Karpas-422 (cell line): ENCODE results near the gene MRPL23. TPM values are rescaled to one million over a fixed set of nuclear protein-coding genes. Genes with fewer than 3 reads are reported as not detected.

Experiments used
- DNase-seq: peaks from one replicate; pipeline ENCODE4 v3.0.0-alpha.2; 2015
- H2AFZ ChIP-seq: fragments of 200-600 bp; sonication (generic); 2 replicates; pipeline ENCODE4 v1.6.1; 2014; ENCODE audit warnings: antibody characterized with exemption, low read length, mixed read lengths
- H3K27ac ChIP-seq: fragments of 200-600 bp; sonication (generic); 2 replicates; pipeline ENCODE4 v1.5.1; 2014; ENCODE audit warnings: mild to moderate bottlenecking, low read length, moderate library complexity
- H3K27me3 ChIP-seq: fragments of 200-600 bp; sonication (generic); 2 replicates; pipeline ENCODE4 v1.6.1; 2014; ENCODE audit warnings: low read length, mixed read lengths
- H3K36me3 ChIP-seq: fragments of 200-600 bp; sonication (generic); 2 replicates; pipeline ENCODE4 v1.6.1; 2014; ENCODE audit warnings: low read length, mixed read lengths; ENCODE audit not compliant: insufficient read depth
- H3K4me1 ChIP-seq: fragments of 200-600 bp; sonication (generic); 2 replicates; pipeline ENCODE4 v1.6.1; 2014; ENCODE audit warnings: mild to moderate bottlenecking, low read length, mixed read lengths
- H3K4me2 ChIP-seq: fragments of 200-600 bp; sonication (generic); 2 replicates; pipeline ENCODE4 v1.6.1; 2014; ENCODE audit warnings: low read length, low read depth, mild to moderate bottlenecking; ENCODE audit not compliant: poor library complexity, severe bottlenecking
- H3K4me3 ChIP-seq: fragments of 200-600 bp; sonication (generic); 2 replicates; pipeline ENCODE4 v1.5.1; 2014; ENCODE audit warnings: mild to moderate bottlenecking, antibody characterized with exemption, low read length, mixed read lengths
- H3K79me2 ChIP-seq: fragments of 200-600 bp; sonication (generic); 2 replicates; pipeline ENCODE4 v1.6.1; 2014; ENCODE audit warnings: mild to moderate bottlenecking, low read length, mixed read lengths
- H3K9ac ChIP-seq: fragments of 200-600 bp; sonication (generic); 2 replicates; pipeline ENCODE4 v1.6.0; 2014; ENCODE audit warnings: low read length
- H3K9me2 ChIP-seq: fragments of 200-600 bp; sonication (generic), shearing (Covaris generic); replicated peaks from 2 replicates; pipeline ENCODE4 v1.6.0; 2014; ENCODE audit warnings: mild to moderate bottlenecking, low read length, moderate library complexity; ENCODE audit not compliant: insufficient read depth
- H3K9me3 ChIP-seq: fragments of 300-700, 200-600 bp; sonication (generic); 2 replicates; pipeline ENCODE4 v1.6.1; 2014; ENCODE audit warnings: low read length, mixed read lengths
- H4K20me1 ChIP-seq: fragments of 200-600 bp; sonication (generic); 2 replicates; pipeline ENCODE4 v1.6.1; 2014; ENCODE audit warnings: mild to moderate bottlenecking, antibody characterized with exemption, low read length, low read depth; ENCODE audit not compliant: insufficient read depth
- total RNA-seq: library from RNA; depleted of rRNA; stranded (reverse); fragments of >200 nt; shearing (Covaris generic); gene quantifications from 2 replicates; pipeline ENCODE4 v1.2.3, GENCODE V29; 2014; ENCODE audit warnings: low replicate concordance; rRNA removed

MRPL23 gene
- 76.2 and 192 TPM in 2 replicates for total RNA-seq

DNA sequence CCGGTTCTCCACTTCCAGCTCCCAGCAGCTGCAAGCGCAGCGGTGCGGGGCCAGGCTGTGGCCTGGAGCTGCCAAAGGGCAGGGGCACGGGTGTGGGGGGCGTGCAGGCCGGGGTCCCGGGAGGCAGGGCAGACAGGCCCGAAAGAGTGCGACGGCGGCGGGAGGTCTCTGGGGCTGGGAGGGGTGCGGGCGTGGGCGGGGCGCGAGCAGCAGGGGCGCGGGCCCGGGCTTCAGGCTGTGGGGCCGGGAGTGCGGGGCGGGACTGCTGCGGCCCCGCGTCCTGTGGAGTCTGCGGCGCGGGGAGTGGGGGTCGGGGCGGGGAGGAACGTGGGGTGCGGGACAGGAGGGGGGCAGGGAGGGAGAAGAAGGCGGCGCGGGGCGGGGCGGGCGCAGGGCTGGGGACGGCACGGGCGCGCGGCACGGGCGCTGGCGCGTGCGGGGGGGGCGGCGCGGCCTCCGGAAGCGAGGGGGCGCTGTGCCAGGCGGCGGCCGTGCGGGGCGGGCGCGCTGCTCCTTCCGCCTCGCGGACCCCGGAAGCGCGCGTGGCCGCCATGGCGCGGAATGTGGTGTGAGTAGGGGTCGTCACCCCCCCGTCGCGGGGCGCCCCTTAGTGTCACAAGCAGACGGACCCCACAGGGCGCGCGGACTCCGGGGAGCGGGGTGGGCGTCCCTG, at the start of gene MRPL23:
TSS of gene MRPL23 (plus strand) at position 521 of the 673 bp plus-strand sequence. CDS start at position 552, 31 bp downstream.
- H3K4me1 ChIP-seq, result no peaks in the 10 kb centered on the region
- no peaks in the 10 kb centered on the region for H3K9me2 ChIP-seq
- no peaks in the 10 kb centered on the region for H3K27me3 ChIP-seq
- H4K20me1 ChIP-seq, result no peaks in the 10 kb centered on the region
- no peak within 1 kb of the TSS for H3K9ac ChIP-seq
- H3K9me3 ChIP-seq, result no peaks in the 10 kb centered on the region
- H3K36me3 ChIP-seq, result no peaks in the 10 kb centered on the region
- no peak within 1 kb of the TSS for H2AFZ ChIP-seq
- no peaks in the 10 kb centered on the region for H3K79me2 ChIP-seq
- no peak for DNase-seq
- no peak within 1 kb of the TSS for H3K27ac ChIP-seq
- H3K4me3 ChIP-seq, result no peak within 1 kb of the TSS
- H3K4me2 ChIP-seq, result no peak within 1 kb of the TSS

DNA sequence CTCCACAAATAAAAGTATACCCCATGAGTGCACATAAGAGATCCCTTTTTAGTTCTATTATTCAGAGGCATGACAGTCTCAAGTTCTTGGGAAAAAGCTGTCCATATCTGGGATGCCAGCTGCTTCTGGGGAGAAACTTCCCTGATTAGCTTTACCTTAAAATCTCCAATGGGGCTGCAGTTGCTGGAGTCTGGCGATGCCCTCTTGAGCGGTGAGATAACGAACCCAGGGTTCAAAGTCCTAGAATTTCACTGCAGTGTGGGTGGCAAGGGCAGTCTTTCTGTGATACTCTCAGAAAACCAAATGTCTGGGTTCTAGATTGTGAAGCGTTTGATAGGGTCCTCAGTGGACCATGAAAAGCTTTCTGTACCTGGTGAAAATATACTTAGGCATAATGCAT, 48.0 kb upstream of the MRPL23 start:
- H3K79me2 ChIP-seq, result no peaks in the 10 kb centered on the region
- no peak overlapping the region for H3K27ac ChIP-seq
- H3K4me3 ChIP-seq, result no peak overlapping the region
- H3K36me3 ChIP-seq, result no peaks in the 10 kb centered on the region
- H3K4me2 ChIP-seq, result no peak overlapping the region
- H2AFZ ChIP-seq, result no peak overlapping the region
- H3K4me1 ChIP-seq, result no peaks in the 10 kb centered on the region
- no peaks in the 10 kb centered on the region for H3K9me3 ChIP-seq
- H3K27me3 ChIP-seq, result no peaks in the 10 kb centered on the region
- no peaks in the 10 kb centered on the region for H4K20me1 ChIP-seq
- no peak for DNase-seq
- no peaks in the 10 kb centered on the region for H3K9me2 ChIP-seq
- no peak overlapping the region for H3K9ac ChIP-seq

DNA sequence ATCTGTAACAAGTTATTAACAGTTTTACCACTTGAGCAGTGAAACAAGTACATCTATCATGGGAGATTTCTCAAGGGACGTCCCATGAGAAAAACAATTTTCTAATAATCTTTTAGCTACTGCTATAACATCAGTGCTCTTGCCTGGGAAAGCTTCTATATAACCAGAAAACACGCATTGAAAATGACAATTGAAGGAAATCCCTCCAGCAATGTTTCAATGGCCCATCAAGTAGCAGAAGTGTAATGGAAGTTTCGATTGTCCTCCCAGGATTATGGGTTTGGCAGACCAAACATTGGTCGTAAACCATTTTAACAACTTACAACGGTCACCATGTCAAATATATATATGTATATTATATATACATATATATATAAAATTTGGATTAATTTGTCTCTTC, 47.4 kb upstream of the MRPL23 start:
- H4K20me1 ChIP-seq, result no peaks in the 10 kb centered on the region
- no peaks in the 10 kb centered on the region for H3K9me2 ChIP-seq
- no peak overlapping the region for H2AFZ ChIP-seq
- no peaks in the 10 kb centered on the region for H3K9me3 ChIP-seq
- no peak overlapping the region for H3K4me2 ChIP-seq
- H3K4me1 ChIP-seq, result no peaks in the 10 kb centered on the region
- H3K4me3 ChIP-seq, result no peak overlapping the region
- no peak overlapping the region for H3K9ac ChIP-seq
- H3K79me2 ChIP-seq, result no peaks in the 10 kb centered on the region
- H3K27ac ChIP-seq, result no peak overlapping the region
- H3K36me3 ChIP-seq, result no peaks in the 10 kb centered on the region
- no peaks in the 10 kb centered on the region for H3K27me3 ChIP-seq
- DNase-seq, result no peak

DNA sequence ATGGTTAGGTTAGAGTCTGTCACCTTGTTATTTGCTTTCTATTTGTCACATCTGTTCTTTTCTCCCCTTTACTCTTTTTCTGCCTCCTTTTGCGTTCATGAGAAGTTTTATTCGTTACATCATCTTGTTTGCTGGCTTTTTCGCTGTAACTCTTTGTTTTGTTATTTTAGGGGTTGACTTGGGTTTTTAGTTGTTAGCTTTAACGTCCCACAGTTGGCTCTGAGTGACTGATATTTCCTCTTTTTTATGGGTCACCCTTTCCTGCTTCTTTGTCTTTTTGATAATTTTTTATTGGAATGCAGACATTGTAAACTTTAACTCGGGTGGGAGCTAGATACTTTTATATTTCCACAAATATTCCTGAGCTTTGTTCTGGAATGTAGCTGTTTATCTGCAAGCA, 41.0 kb upstream of the MRPL23 start:
- DNase-seq, result no peak
- H3K9ac ChIP-seq, result no peak overlapping the region
- H3K9me2 ChIP-seq, result no peaks in the 10 kb centered on the region
- no peaks in the 10 kb centered on the region for H3K4me1 ChIP-seq
- no peak overlapping the region for H3K27ac ChIP-seq
- H3K36me3 ChIP-seq, result no peaks in the 10 kb centered on the region
- no peak overlapping the region for H3K4me2 ChIP-seq
- H3K79me2 ChIP-seq, result no peaks in the 10 kb centered on the region
- H3K27me3 ChIP-seq, result no peaks in the 10 kb centered on the region
- no peaks in the 10 kb centered on the region for H3K9me3 ChIP-seq
- no peak overlapping the region for H3K4me3 ChIP-seq
- no peaks in the 10 kb centered on the region for H4K20me1 ChIP-seq
- H2AFZ ChIP-seq, result no peak overlapping the region

DNA sequence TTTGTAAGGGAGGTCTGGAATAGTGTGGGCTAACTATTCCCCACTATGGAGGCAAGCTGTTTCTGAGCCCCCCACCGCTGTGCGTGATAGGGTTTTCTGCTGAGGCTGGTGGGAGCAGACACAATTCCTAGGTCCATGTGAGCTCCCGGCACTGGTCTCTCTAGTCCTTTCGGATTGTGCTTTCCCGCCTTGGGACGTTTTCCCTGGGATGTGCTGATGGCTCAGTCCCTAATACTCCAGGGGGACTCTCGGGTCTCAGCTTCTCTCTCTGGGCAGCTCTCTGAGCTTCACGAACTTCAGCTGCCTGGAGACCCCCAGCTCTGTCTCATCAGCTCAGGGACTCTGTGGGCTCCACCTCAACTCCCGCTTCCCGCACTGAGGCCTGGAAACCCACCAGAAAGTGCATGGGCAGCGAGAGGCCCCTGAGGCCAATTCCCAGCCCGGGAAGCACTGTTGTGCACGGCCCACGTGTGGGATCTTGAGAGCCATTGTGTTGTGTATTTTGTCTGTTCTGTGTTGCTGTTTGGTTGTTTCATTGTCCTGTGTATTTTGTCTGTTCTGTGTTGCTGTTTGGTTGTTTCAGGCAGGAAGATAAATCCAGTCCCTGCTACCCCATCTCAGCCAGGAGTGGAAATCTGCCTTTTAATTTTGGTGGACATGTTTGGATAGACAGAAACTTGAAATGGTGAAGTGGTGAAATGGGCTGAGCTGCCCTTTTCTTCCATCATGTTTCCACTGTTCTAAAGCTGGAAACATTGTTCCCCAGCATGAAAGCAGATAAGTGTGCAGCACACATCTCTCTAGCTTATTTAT, 40.3 kb upstream of the MRPL23 start:
- no peaks in the 10 kb centered on the region for H3K9me2 ChIP-seq
- no peaks in the 10 kb centered on the region for H3K27me3 ChIP-seq
- H3K36me3 ChIP-seq, result no peaks in the 10 kb centered on the region
- no peaks in the 10 kb centered on the region for H3K4me1 ChIP-seq
- no peak overlapping the region for H3K9ac ChIP-seq
- no peak overlapping the region for H3K4me2 ChIP-seq
- no peaks in the 10 kb centered on the region for H4K20me1 ChIP-seq
- DNase-seq, result no peak
- H2AFZ ChIP-seq, result no peak overlapping the region
- H3K4me3 ChIP-seq, result no peak overlapping the region
- no peaks in the 10 kb centered on the region for H3K79me2 ChIP-seq
- H3K9me3 ChIP-seq, result no peaks in the 10 kb centered on the region
- H3K27ac ChIP-seq, result no peak overlapping the region

DNA sequence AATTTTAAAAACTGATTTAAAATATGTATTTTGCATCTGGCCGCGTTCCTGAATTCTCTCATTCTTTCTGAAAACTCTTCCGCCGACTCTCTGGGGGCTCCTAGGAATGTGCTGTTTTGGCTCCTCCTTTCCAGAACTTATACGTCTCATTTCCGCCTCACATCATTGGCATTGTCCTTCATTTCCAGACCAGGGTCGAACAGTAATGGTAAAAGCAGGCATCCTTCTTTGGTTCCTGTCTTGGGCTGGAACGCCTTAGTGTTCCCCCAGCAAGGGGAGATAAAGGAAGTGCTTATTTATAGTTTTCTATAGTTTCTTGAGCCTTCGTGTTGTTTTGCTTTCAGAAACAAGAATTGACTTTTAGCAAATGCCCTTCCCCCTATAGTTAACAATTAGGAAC, 38.5 kb upstream of the MRPL23 start:
- Histone ChIP-seq H3K4me2 (no peak overlapping the region), H3K4me1 (no peaks in the 10 kb centered on the region), H3K27me3 (no peaks in the 10 kb centered on the region), H2AFZ (no peak overlapping the region), H3K9ac (no peak overlapping the region), H3K9me2 (no peaks in the 10 kb centered on the region), H3K36me3 (no peaks in the 10 kb centered on the region), H3K4me3 (no peak overlapping the region), H3K79me2 (no peaks in the 10 kb centered on the region), H3K27ac (no peak overlapping the region), H4K20me1 (no peaks in the 10 kb centered on the region), H3K9me3 (no peaks in the 10 kb centered on the region)
- no peak for DNase-seq

DNA sequence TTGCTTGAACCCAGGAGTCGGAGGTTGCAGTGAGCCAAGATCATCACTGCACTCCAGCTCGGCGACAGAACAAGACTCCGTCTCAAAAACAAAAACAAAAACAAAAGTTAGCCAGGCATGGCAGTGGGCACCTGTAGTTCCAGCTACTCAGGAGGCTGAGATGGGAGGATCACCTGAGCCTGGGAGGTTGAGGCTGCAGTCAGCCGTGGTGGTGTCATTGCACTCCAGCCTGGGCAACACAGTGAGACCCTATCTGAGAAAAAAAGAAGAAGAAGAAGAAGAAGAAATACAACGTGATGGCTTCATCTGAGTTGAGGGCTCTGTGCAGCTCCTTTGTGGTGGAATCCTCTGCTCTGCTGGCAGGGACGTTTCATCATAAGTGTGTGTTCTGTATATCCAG, 37.6 kb upstream of the MRPL23 start:
- Histone ChIP-seq H3K9me2 (no peaks in the 10 kb centered on the region), H3K4me2 (no peak overlapping the region), H4K20me1 (no peaks in the 10 kb centered on the region), H3K9me3 (no peaks in the 10 kb centered on the region), H3K4me1 (no peaks in the 10 kb centered on the region), H3K27ac (no peak overlapping the region), H2AFZ (no peak overlapping the region), H3K79me2 (no peaks in the 10 kb centered on the region), H3K36me3 (no peaks in the 10 kb centered on the region), H3K9ac (no peak overlapping the region), H3K4me3 (no peak overlapping the region), H3K27me3 (no peaks in the 10 kb centered on the region)
- no peak for DNase-seq

DNA sequence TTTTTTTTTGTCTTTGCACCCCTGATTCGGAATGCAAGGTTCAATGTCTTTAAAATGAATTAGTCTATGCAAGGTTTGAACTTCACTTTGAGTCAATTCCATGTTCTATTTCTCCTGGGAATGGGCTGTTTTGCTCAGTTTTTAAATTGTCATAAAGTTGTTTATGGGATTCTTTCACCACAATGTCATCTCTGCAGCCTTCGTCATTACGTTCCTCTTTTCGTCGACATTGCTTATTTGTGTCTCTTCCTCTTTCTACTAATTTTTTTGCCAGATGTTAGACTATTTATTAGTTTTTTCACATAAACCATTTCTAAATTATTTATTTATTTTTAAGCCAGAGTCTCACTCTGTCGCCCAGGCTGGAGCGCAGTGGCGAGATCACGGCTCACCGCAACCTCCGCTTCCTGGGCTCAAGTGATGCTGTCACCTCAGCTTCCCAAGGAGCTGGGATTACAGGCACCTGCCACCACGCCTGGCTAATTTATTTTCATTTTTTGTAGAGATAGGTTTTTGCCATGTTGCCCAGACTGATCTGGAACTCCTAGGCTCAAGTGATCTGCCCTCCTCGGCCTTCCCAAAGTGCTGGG, 34.7 kb upstream of the MRPL23 start:
- DNase-seq, result no peak
- Histone ChIP-seq H3K4me2 (no peak overlapping the region), H3K79me2 (no peaks in the 10 kb centered on the region), H3K9me3 (no peaks in the 10 kb centered on the region), H3K36me3 (no peaks in the 10 kb centered on the region), H3K27ac (no peak overlapping the region), H3K9me2 (no peaks in the 10 kb centered on the region), H3K9ac (no peak overlapping the region), H4K20me1 (no peaks in the 10 kb centered on the region), H3K4me3 (no peak overlapping the region), H3K27me3 (no peaks in the 10 kb centered on the region), H2AFZ (no peak overlapping the region), H3K4me1 (no peaks in the 10 kb centered on the region)
